ENCODE results near the gene ZSCAN22.

ZSCAN22 gene

GRCh38 chr19:58354478-58355030, 27.8 kb downstream of the ZSCAN22 start:
- no peak for TF ChIP-seq CTCF (IDR thresholded peaks at IDR 0.05; ENCODE audit: unreplicated experiment in 3 of 3)
- peaks cover 6% of the 10 kb centered on the region for H3K36me3 Mint-ChIP-seq (ENCODE audit: low read depth)
- no peaks in the 10 kb centered on the region for H3K4me1 Mint-ChIP-seq
- H3K4me3 Mint-ChIP-seq, result no peak overlapping the region
- H3K27ac Mint-ChIP-seq, result no peak overlapping the region
- H3K27me3 Mint-ChIP-seq (ENCODE audit: low read depth), result no peaks in the 10 kb centered on the region
- no peaks in the 10 kb centered on the region for H3K9me3 Mint-ChIP-seq

GRCh38 chr19:58355215-58355796, 28.5 kb downstream of the ZSCAN22 start:
- no peak overlapping the region for H3K4me3 Mint-ChIP-seq
- peaks cover 4% of the 10 kb centered on the region for H3K36me3 Mint-ChIP-seq (ENCODE audit: low read depth)
- H3K27me3 Mint-ChIP-seq (ENCODE audit: low read depth), result no peaks in the 10 kb centered on the region
- no peaks in the 10 kb centered on the region for H3K9me3 Mint-ChIP-seq
- no peak overlapping the region for H3K27ac Mint-ChIP-seq
- H3K4me1 Mint-ChIP-seq, result no peaks in the 10 kb centered on the region
- TF ChIP-seq CTCF (IDR thresholded peaks at IDR 0.05; ENCODE audit: unreplicated experiment in 3 of 3), result no peak

DNA sequence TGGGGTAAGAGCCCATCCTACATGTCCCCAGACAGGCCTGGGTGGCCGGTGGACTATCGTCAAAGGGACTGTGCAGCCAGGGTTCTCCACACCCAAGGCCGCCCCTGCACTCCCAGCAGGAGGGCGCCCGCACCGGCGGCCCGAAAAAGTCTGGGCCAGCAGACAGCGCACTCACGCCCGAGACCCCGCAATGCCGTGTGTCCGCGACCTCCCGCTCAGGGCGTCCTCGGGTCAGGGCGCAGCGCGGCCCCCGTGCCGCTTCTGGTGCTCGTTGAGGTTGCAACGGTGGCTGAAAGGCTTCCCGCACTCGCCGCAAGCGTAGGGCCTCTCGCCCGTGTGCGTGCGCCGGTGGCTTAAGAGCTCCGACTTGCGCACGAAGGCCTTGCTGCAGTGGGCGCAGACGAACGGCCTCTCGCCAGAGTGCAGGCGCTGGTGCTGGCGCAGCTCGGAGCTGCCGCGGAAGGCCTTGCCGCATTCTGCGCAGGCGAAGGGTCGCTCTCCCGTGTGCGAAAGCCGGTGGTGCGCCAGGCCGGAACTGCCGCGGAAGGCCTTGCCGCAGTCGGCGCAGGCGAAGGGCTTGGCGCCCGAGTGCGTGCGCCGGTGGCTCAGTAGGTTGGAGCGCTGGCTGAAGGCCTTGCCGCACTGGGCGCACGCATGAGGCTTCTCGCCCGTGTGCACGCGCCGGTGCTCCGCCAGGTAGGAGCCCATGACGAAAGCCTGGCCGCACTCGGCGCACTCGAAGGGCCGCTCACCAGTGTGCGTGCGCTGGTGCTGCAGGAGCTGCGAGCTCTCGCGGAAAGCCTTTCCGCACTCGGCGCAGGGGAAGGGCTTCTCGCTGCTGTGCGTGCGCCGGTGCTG, 29.3 kb downstream of the ZSCAN22 start:
- Mint-ChIP-seq H3K27ac (no peak overlapping the region), H3K27me3 (ENCODE audit: low read depth) (no peaks in the 10 kb centered on the region), H3K36me3 (ENCODE audit: low read depth) (peaks cover 4% of the 10 kb centered on the region), H3K9me3 (no peaks in the 10 kb centered on the region), H3K4me1 (no peaks in the 10 kb centered on the region), H3K4me3 (no peak overlapping the region)
- no peak for TF ChIP-seq CTCF (IDR thresholded peaks at IDR 0.05; ENCODE audit: unreplicated experiment in 3 of 3)

- Mint-ChIP-seq H3K4me3 (no peak overlapping the region), H3K4me1 (no peaks in the 10 kb centered on the region), H3K36me3 (ENCODE audit: low read depth) (peaks cover 4% of the 10 kb centered on the region), H3K9me3 (no peaks in the 10 kb centered on the region), H3K27ac (no peak overlapping the region), H3K27me3 (ENCODE audit: low read depth) (no peaks in the 10 kb centered on the region)
- no peak for TF ChIP-seq CTCF (IDR thresholded peaks at IDR 0.05; ENCODE audit: unreplicated experiment in 3 of 3)
Measured at GRCh38 chr19:58356766-58357480, 30.1 kb downstream of the ZSCAN22 start.

- no peak for TF ChIP-seq CTCF (IDR thresholded peaks at IDR 0.05; ENCODE audit: unreplicated experiment in 3 of 3)
- Mint-ChIP-seq H3K36me3 (ENCODE audit: low read depth) (peaks cover 4% of the 10 kb centered on the region), H3K27me3 (ENCODE audit: low read depth) (no peaks in the 10 kb centered on the region), H3K9me3 (no peaks in the 10 kb centered on the region), H3K27ac (no peak overlapping the region), H3K4me3 (no peak overlapping the region), H3K4me1 (no peaks in the 10 kb centered on the region)
Measured at GRCh38 chr19:58357481-58358145, 30.8 kb downstream of the ZSCAN22 start.

Measured in nephron (organoid).